ENCODE results near the gene BNIP2. TPM values are rescaled to one million over a fixed set of nuclear protein-coding genes. Genes with fewer than 3 reads are reported as not detected.

Gene BNIP2
- total RNA-seq, 1 experiment from 2014 or later, result 43.5 TPM

GRCh38 chr15:59687836-59688235, 1.3 kb downstream of the BNIP2 start:
- H3K23ac ChIP-seq (ENCODE audit: insufficient read length, low read depth, low read length), result no peak overlapping the region
- peak overlapping the region in 1 of 3 experiments; percentile 11; a peak in 1 of 7 replicates for H3K27ac Mint-ChIP-seq

More at GRCh38 chr15:59687836-59688235, 1.3 kb downstream of the BNIP2 start:
- Mint-ChIP-seq H3K4me3 (peak overlapping the region; percentile 94 to 96), H3K4me1 (peaks cover 7 to 13% of the 10 kb centered on the region in 2 experiments), H3K36me3 (ENCODE audit: insufficient read depth in 1 of 3, low read depth in 3 of 3) (peaks cover 5 to 21% (median 8%) of the 10 kb centered on the region in 3 experiments), H3K9me3 (no peaks in the 10 kb centered on the region), H3K27me3 (ENCODE audit: low read depth) (peaks cover 17% of the 10 kb centered on the region)
- Histone ChIP-seq H3K4me2 (ENCODE audit: insufficient read depth, insufficient read length, low read length) (peak overlapping the region; percentile 78), H3K14ac (ENCODE audit: insufficient read depth, low read length) (no peak overlapping the region), H3K4ac (ENCODE audit: low read depth, low read length) (no peak overlapping the region), H2BK120ac (ENCODE audit: low read depth, low read length, poor library complexity, severe bottlenecking) (no peak overlapping the region), H3K4me1 (ENCODE audit: insufficient read depth, low read length) (peaks cover 5% of the 10 kb centered on the region; the same call in 1 of the 2 replicates), H2BK20ac (ENCODE audit: low read depth, low read length, poor library complexity, severe bottlenecking) (no peak overlapping the region), H3K27me3 (ENCODE audit: insufficient read depth, low read length) (no peaks in the 10 kb centered on the region), H3K27ac (ENCODE audit: insufficient read length, low read depth, low read length) (no peak overlapping the region), H4K5ac (ENCODE audit: insufficient read length, low read depth, low read length) (no peak overlapping the region), H3K9me3 (ENCODE audit: control insufficient read depth, low read depth, low read length) (no peaks in the 10 kb centered on the region), H4K8ac (replicated peaks; ENCODE audit: insufficient read length, low read depth, low read length) (no peak overlapping the region), H3K9ac (ENCODE audit: extremely low read depth, insufficient read length, low read length) (peak overlapping the region; percentile 55), H4K91ac (ENCODE audit: insufficient read length, low read depth, low read length) (no peak overlapping the region), H3T11ph (ENCODE audit: low read length) (no peak overlapping the region), H2BK12ac (ENCODE audit: insufficient read length, low read depth, low read length) (no peak overlapping the region), H3K79me2 (ENCODE audit: insufficient read depth, low read length) (peaks cover 27% of the 10 kb centered on the region; the same call in 1 of the 2 replicates), H2AK5ac (ENCODE audit: insufficient read length, low read length) (no peak overlapping the region), H4K20me1 (ENCODE audit: control insufficient read depth, insufficient read depth, insufficient read length) (no peaks in the 10 kb centered on the region), H2AFZ (ENCODE audit: low read length) (no peak overlapping the region), H3K79me1 (ENCODE audit: insufficient read depth, low read depth, low read length, poor library complexity, severe bottlenecking) (no peaks in the 10 kb centered on the region), H3K23me2 (ENCODE audit: insufficient read length, low read depth, low read length, poor library complexity, severe bottlenecking) (no peaks in the 10 kb centered on the region), H3K18ac (ENCODE audit: insufficient read length, low read depth, low read length) (no peak overlapping the region), H2BK15ac (ENCODE audit: low read depth, low read length) (no peak overlapping the region), H2BK5ac (ENCODE audit: insufficient read length, low read length) (no peak overlapping the region), H3K56ac (ENCODE audit: insufficient read length, low read depth, low read length) (no peak overlapping the region)
- WGBS (ENCODE audit: extremely low coverage, insufficient read length, low lambda C conversion rate), result no CpG with 5 or more reads among the region's 5 CpGs
- DNase-seq, result no peak
- no peak for TF ChIP-seq CTCF (conservative IDR thresholded peaks at IDR 0.05)
